Uterus (tissue), 4 donors: ENCODE data around the gene PCNX3. TPM values are rescaled to one million over a fixed set of nuclear protein-coding genes. Genes with fewer than 3 reads are reported as not detected.
A peak's percentile ranks its signal among the peaks of the same experiment; 100 is the strongest.
"Not testable (repeated sequence)": the region's sequence is repeated elsewhere in the genome, so short reads cannot be mapped to it uniquely, and the experiment has no call there.

Experiments used
- DNase-seq, 2 donors: peaks; one replicate each; pipeline ENCODE4 v3.0.0-alpha.2; 2019 to 2020
- H3K27ac ChIP-seq, 2 donors: fragments of 200-600 bp; sonication (generic); 1 replicate in 1 of 2; 2 replicates in 1 of 2; pipeline ENCODE4 v1.5.1; 2016 to 2018
- H3K27me3 ChIP-seq, 2 donors: fragments of 200-600 bp; sonication (generic); one replicate each; pipeline ENCODE4 v1.5.1; 2018 to 2019; ENCODE audit warnings: control low read depth in 1 of 2
- H3K36me3 ChIP-seq, 2 donors: fragments of 200-600 bp; sonication (generic); one replicate each; pipeline ENCODE4 v1.5.1; 2019; ENCODE audit warnings: control low read depth in 1 of 2
- H3K4me1 ChIP-seq, 2 donors: fragments of 200-600 bp; sonication (generic); one replicate each; pipeline ENCODE4 v1.5.1; 2018 to 2019; ENCODE audit warnings: control low read depth in 1 of 2
- H3K4me3 ChIP-seq, 2 donors: fragments of 200-600 bp; sonication (generic); 1 replicate in 1 of 2; 2 replicates in 1 of 2; pipeline ENCODE4 v1.5.1; 2018 to 2019; ENCODE audit warnings: mild to moderate bottlenecking in 1 of 2
- H3K9me3 ChIP-seq, 2 donors: fragments of 200-600 bp; sonication (generic); one replicate each; pipeline ENCODE4 v1.5.1; 2019; ENCODE audit warnings: control low read depth in 1 of 2
- CTCF ChIP-seq, 4 experiments: fragments of 200-600 bp in 2 of 4; fragments of 450-650 bp in 2 of 4; sonication (generic) in 2 of 4; IDR thresholded peaks; one replicate each; pipeline ENCODE4 v1.5.1; 2016 to 2019; ENCODE audit warnings: antibody characterized with exemption in 4 of 4, mild to moderate bottlenecking in 2 of 4, moderate library complexity in 1 of 4
- POLR2A ChIP-seq, 2 donors: fragments of 450-650 bp; IDR thresholded peaks; one replicate each; pipeline ENCODE4 v1.6.1; 2016; ENCODE audit warnings: antibody characterized with exemption in 2 of 2, mild to moderate bottlenecking in 1 of 2, moderate library complexity in 1 of 2
- intact Hi-C: fragments of 100-400 bp; cut with DNase I; formaldehyde crosslinking; loops from one replicate; pipeline ENCODE4 v1.15.1; 2023; ENCODE audit warnings: low total_unique reads
- total RNA-seq, 4 donors: library from RNA; depleted of rRNA in 3 of 4; stranded (reverse); fragments of >200 nt in 3 of 4; gene quantifications; one replicate each; pipeline versions ENCODE4 v1.1.0 to v1.2.4, GENCODE V29; 2014 to 2023
- donor health status: DM: yes; HTN: yes; CAD: no.

The PCNX3 gene
- total RNA-seq, 4 donors from 2014 or later = 6.8 to 47.4 (median 24.6) TPM

GRCh38 chr11:65660038-65660437 is 44.5 kb downstream of the PCNX3 start:
- peak in 1 of 2 donors; percentile 15 for DNase-seq
- no peak for TF ChIP-seq CTCF (IDR thresholded peaks at IDR 0.05)
- TF ChIP-seq POLR2A (IDR thresholded peaks at IDR 0.05) = no peak
- no peak overlapping the region for H3K4me3 ChIP-seq
- intact Hi-C loops = no loop called here
- no peaks in the 10 kb centered on the region for H3K9me3 ChIP-seq
- H3K27me3 ChIP-seq = no peaks in the 10 kb centered on the region
- H3K27ac ChIP-seq = peak overlapping the region in 1 of 2 donors; percentile 15
- H3K36me3 ChIP-seq = no peaks in the 10 kb centered on the region
- H3K4me1 ChIP-seq = peaks cover 7 to 11% of the 10 kb centered on the region in 2 donors

- H3K9me3 ChIP-seq, H3K27me3 ChIP-seq, H3K36me3 ChIP-seq, H3K4me3 ChIP-seq, intact Hi-C loops, DNase-seq: not testable (repeated sequence)
- peaks cover 7 to 11% of the 10 kb centered on the region in 2 donors for H3K4me1 ChIP-seq
- peak overlapping the region in 1 of 2 donors; percentile 100 for H3K27ac ChIP-seq
These were observed 45.3 kb downstream of the PCNX3 start for GRCh38 chr11:65660908-65661307.

GRCh38 chr11:65661599-65662246 is 46.1 kb downstream of the PCNX3 start:
- H3K36me3 ChIP-seq = no peaks in the 10 kb centered on the region
- intact Hi-C loops = no loop called here
- H3K4me1 ChIP-seq = peaks cover 7 to 11% of the 10 kb centered on the region in 2 donors
- peak overlapping the region; percentile 87 to 88 for H3K4me3 ChIP-seq
- peak overlapping the region; percentile 98 to 100 for H3K27ac ChIP-seq
- H3K9me3 ChIP-seq = no peaks in the 10 kb centered on the region
- no peak for TF ChIP-seq CTCF (IDR thresholded peaks at IDR 0.05)
- no peak for TF ChIP-seq POLR2A (IDR thresholded peaks at IDR 0.05)
- no peaks in the 10 kb centered on the region for H3K27me3 ChIP-seq
- peak; percentile 27 to 28 for DNase-seq

- H3K9me3 ChIP-seq = no peaks in the 10 kb centered on the region
- H3K4me3 ChIP-seq = peak overlapping the region; percentile 87 to 88
- H3K36me3 ChIP-seq = no peaks in the 10 kb centered on the region
- peak in 1 of 2 donors; percentile 56 for DNase-seq
- no peak for TF ChIP-seq POLR2A (IDR thresholded peaks at IDR 0.05)
- H3K27ac ChIP-seq = peak overlapping the region; percentile 98 to 100
- intact Hi-C loops = no loop called here
- no peaks in the 10 kb centered on the region for H3K27me3 ChIP-seq
- H3K4me1 ChIP-seq = peaks cover 7 to 11% of the 10 kb centered on the region in 2 donors
These were observed 46.7 kb downstream of the PCNX3 start for GRCh38 chr11:65662247-65662798.

GRCh38 chr11:65662799-65663638 is 47.4 kb downstream of the PCNX3 start, which contains the start of gene RELA:
RELA (minus strand) TSS chr11:65662916; CDS start chr11:65662832, 84 bp downstream.
- Histone ChIP-seq H3K9me3 (no peaks in the 10 kb centered on the region), H3K36me3 (no peaks in the 10 kb centered on the region), H3K4me1 (peaks cover 7 to 11% of the 10 kb centered on the region in 2 donors), H3K27ac (peak within 1 kb of the TSS; percentile 98 to 100), H3K4me3 (peak within 1 kb of the TSS; percentile 87 to 88), H3K27me3 (no peaks in the 10 kb centered on the region)
- intact Hi-C loops = no loop called here
- TF ChIP-seq CTCF (IDR thresholded peaks at IDR 0.05) = peak in 3 of 4 experiments; percentile 9 to 58 (median 51)
- peak; percentile 84 to 88 for TF ChIP-seq POLR2A (IDR thresholded peaks at IDR 0.05)
- peak; percentile 97 for DNase-seq
